Transverse colon (tissue), 4 donors: ENCODE measurements around the gene CCHCR1.

Experiments
- POLR2A ChIP-seq: fragments of 450-650 bp; IDR thresholded peaks from one replicate; pipeline ENCODE4 v1.6.1; 2016; ENCODE audit warnings: antibody characterized with exemption, mild to moderate bottlenecking, moderate library complexity
- POLR2AphosphoS5 ChIP-seq, 3 donors: sonication (generic); formaldehyde crosslinking; IDR thresholded peaks; one replicate each; pipeline ENCODE4 v1.6.1; 2016; ENCODE audit warnings: antibody characterized with exemption in 3 of 3
- TF ChIP-seq, protein P1 (sequence below), 5 experiments: fragments of 200-600 bp in 3 of 5; fragments of 450-650 bp in 2 of 5; sonication (generic) in 3 of 5; IDR thresholded peaks; 1 replicate in 2 of 5; 2 replicates in 3 of 5; pipeline ENCODE4 v1.5.1; 2016 to 2017; ENCODE audit warnings: antibody characterized with exemption in 5 of 5, inconsistent platforms in 3 of 5, mild to moderate bottlenecking in 2 of 5, moderate library complexity in 1 of 5

DNA sequence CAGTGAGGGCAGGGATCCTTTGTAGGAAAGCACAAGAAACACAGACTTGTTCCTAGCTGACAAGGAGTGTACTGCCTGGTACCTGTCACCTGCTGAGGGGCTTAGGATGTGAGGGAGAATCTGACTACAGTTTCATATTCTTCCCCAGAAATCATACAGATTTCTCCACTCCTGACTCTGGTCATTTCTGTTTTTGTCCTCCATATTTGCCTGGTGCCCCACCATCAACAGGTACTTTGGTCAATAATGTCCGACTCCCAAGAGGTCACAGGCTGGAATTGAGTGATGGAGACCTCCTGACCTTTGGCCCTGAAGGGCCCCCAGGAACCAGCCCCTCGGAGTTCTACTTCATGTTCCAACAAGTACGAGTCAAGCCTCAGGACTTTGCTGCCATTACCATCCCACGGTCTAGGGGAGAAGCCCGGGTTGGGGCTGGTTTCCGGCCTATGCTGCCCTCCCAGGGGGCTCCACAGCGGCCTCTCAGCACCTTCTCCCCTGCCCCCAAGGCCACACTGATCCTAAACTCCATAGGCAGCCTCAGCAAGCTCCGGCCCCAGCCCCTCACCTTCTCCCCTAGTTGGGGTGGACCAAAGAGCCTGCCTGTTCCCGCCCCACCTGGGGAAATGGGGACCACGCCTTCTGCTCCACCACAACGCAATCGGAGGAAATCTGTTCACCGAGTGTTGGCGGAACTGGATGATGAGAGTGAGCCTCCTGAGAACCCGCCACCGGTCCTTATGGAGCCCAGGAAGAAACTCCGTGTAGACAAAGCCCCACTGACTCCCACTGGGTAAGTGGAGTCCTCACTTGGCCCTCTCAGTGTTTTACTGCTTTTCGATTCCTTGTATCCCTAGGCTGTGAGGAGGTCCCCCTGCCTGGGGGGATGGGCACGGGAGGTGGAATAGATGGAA is 3.9 kb upstream of the CCHCR1 start:
- TF ChIP-seq, protein P1, sequence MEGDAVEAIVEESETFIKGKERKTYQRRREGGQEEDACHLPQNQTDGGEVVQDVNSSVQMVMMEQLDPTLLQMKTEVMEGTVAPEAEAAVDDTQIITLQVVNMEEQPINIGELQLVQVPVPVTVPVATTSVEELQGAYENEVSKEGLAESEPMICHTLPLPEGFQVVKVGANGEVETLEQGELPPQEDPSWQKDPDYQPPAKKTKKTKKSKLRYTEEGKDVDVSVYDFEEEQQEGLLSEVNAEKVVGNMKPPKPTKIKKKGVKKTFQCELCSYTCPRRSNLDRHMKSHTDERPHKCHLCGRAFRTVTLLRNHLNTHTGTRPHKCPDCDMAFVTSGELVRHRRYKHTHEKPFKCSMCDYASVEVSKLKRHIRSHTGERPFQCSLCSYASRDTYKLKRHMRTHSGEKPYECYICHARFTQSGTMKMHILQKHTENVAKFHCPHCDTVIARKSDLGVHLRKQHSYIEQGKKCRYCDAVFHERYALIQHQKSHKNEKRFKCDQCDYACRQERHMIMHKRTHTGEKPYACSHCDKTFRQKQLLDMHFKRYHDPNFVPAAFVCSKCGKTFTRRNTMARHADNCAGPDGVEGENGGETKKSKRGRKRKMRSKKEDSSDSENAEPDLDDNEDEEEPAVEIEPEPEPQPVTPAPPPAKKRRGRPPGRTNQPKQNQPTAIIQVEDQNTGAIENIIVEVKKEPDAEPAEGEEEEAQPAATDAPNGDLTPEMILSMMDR (IDR thresholded peaks at IDR 0.05): no peak
- TF ChIP-seq POLR2A (no peak), POLR2AphosphoS5 (IDR thresholded peaks at IDR 0.05) (no peak)
